Neural cell (in vitro differentiated cells): ENCODE results near the gene RHBDF2. TPM values are rescaled to one million over a fixed set of nuclear protein-coding genes. Genes with fewer than 3 reads are reported as not detected.

ENCODE experiments used
- H2AFZ ChIP-seq: fragments of 200-600, 300-800 bp; sonication (generic), shearing (Covaris generic); 2 replicates; pipeline ENCODE4 v1.6.0; 2014; ENCODE audit warnings: low read depth, mild to moderate bottlenecking, antibody characterized with exemption, low read length, moderate library complexity
- H3F3A ChIP-seq: fragments of 200-600 bp; shearing (Covaris generic); 2 replicates; pipeline ENCODE4 v1.6.1; 2016; ENCODE audit warnings: mild to moderate bottlenecking, moderate library complexity, mixed read lengths, antibody characterized with exemption, low read length; ENCODE audit not compliant: insufficient read depth, poor library complexity, severe bottlenecking
- H3K27ac ChIP-seq: fragments of 200-600, 300-800 bp; sonication (generic), shearing (Covaris generic); 2 replicates; pipeline ENCODE4 v1.5.1; 2014; ENCODE audit warnings: mild to moderate bottlenecking, low read length, moderate library complexity
- H3K27me3 ChIP-seq: fragments of 300-800, 200-600 bp; sonication (generic), shearing (Covaris generic); 2 replicates; pipeline ENCODE4 v1.6.0; 2014; ENCODE audit warnings: mild to moderate bottlenecking, low read depth, low read length, moderate library complexity; ENCODE audit not compliant: insufficient read depth
- H3K36me3 ChIP-seq: fragments of 300-800, 200-600 bp; sonication (generic), shearing (Covaris generic); 2 replicates; pipeline ENCODE4 v1.5.1; 2014; ENCODE audit warnings: mild to moderate bottlenecking, antibody characterized with exemption, low read length, moderate library complexity; ENCODE audit not compliant: insufficient read depth
- H3K4me2 ChIP-seq: fragments of 300-800, 200-600 bp; sonication (generic), shearing (Covaris generic); 2 replicates; pipeline ENCODE4 v1.6.0; 2014; ENCODE audit warnings: mild to moderate bottlenecking, low read length
- H3K4me3 ChIP-seq: fragments of 300-800, 200-600 bp; sonication (generic), shearing (Covaris generic); 2 replicates; pipeline ENCODE4 v1.5.1; 2014; ENCODE audit warnings: mild to moderate bottlenecking, low read length, moderate library complexity
- H3K79me2 ChIP-seq: fragments of 200-600 bp; shearing (Covaris generic); replicated peaks from 2 replicates; pipeline ENCODE4 v1.6.0; 2014; ENCODE audit warnings: mild to moderate bottlenecking, low read length, moderate library complexity; ENCODE audit not compliant: insufficient read depth
- H3K9ac ChIP-seq: fragments of 300-800, 200-600 bp; sonication (generic), shearing (Covaris generic); 2 replicates; pipeline ENCODE4 v1.6.1; 2016; ENCODE audit warnings: mild to moderate bottlenecking, low read length, mixed read lengths
- H3K9me2 ChIP-seq: fragments of 200-600 bp; shearing (Covaris generic); 2 replicates; pipeline ENCODE4 v1.6.1; 2016; ENCODE audit warnings: mild to moderate bottlenecking, low read length, mixed read lengths; ENCODE audit not compliant: insufficient read depth
- H3K9me3 ChIP-seq: fragments of 200-600, 300-800 bp; sonication (generic), shearing (Covaris generic); 2 replicates; pipeline ENCODE4 v1.6.1; 2016; ENCODE audit warnings: mild to moderate bottlenecking, mixed run types, low read length, moderate library complexity, mixed read lengths
- H4K20me1 ChIP-seq: fragments of 200-600 bp; shearing (Covaris generic); 2 replicates; pipeline ENCODE4 v1.6.1; 2016; ENCODE audit warnings: mild to moderate bottlenecking, mixed run types; ENCODE audit not compliant: insufficient read depth
- CTCF ChIP-seq: fragments of 450-650 bp; IDR thresholded peaks from 2 replicates; pipeline ENCODE4 v1.5.1; 2014; ENCODE audit warnings: antibody characterized with exemption, mild to moderate bottlenecking, moderate library complexity; ENCODE audit not compliant: poor library complexity, severe bottlenecking
- EP300 ChIP-seq: fragments of 450-650 bp; conservative IDR thresholded peaks from 2 replicates; pipeline ENCODE4 v1.6.1; 2014; ENCODE audit warnings: antibody characterized with exemption, mild to moderate bottlenecking, moderate library complexity; ENCODE audit not compliant: poor library complexity, severe bottlenecking
- EZH2 ChIP-seq: fragments of 200-600, 300-800 bp; shearing (Covaris generic), sonication (generic); IDR thresholded peaks from 2 replicates; pipeline ENCODE4 v1.6.1; 2014; ENCODE audit warnings: antibody characterized with exemption, low read length, borderline replicate concordance, mild to moderate bottlenecking; ENCODE audit not compliant: insufficient read depth, poor library complexity, severe bottlenecking
- MXI1 ChIP-seq: fragments of 450-650 bp; conservative IDR thresholded peaks from 2 replicates; pipeline ENCODE4 v1.6.1; 2014; ENCODE audit warnings: antibody characterized with exemption, mild to moderate bottlenecking; ENCODE audit not compliant: poor library complexity, severe bottlenecking
- POLR2AphosphoS5 ChIP-seq: IDR thresholded peaks from 2 replicates; pipeline ENCODE4 v1.6.1; 2012
- RAD21 ChIP-seq: fragments of 450-650 bp; conservative IDR thresholded peaks from 2 replicates; pipeline ENCODE4 v1.6.1; 2014; ENCODE audit warnings: antibody characterized with exemption, mild to moderate bottlenecking, moderate library complexity
- REST ChIP-seq: IDR thresholded peaks from 2 replicates; pipeline ENCODE4 v1.6.1; 2012; ENCODE audit warnings: borderline replicate concordance
- SMC3 ChIP-seq: fragments of 450-650 bp; conservative IDR thresholded peaks from 2 replicates; pipeline ENCODE4 v1.6.1; 2014; ENCODE audit warnings: antibody characterized with exemption, mild to moderate bottlenecking, moderate library complexity; ENCODE audit not compliant: poor library complexity
- TAF1 ChIP-seq: IDR thresholded peaks from 2 replicates; pipeline ENCODE4 v1.6.1; 2012; ENCODE audit warnings: low read depth
- polyA plus RNA-seq: library from polyadenylated mRNA; depleted of rRNA; stranded (reverse); fragments of >200 nt; gene quantifications from 2 replicates; pipeline ENCODE4 v1.2.3, GENCODE V29; 2014

Gene RHBDF2
- polyA plus RNA-seq, 1 donor from 2014 or later = not detected

- Histone ChIP-seq H3K36me3 (no peaks in the 10 kb centered on the region), H3K27ac (peak overlapping the region; percentile 96), H3K9ac (peak overlapping the region; percentile 75), H3K9me3 (no peaks in the 10 kb centered on the region), H3K27me3 (peaks cover 13% of the 10 kb centered on the region), H3K4me3 (peak overlapping the region; percentile 52), H3K79me2 (no peaks in the 10 kb centered on the region), H3F3A (no peaks in the 10 kb centered on the region), H2AFZ (peak overlapping the region; percentile 72), H3K4me2 (peak overlapping the region; percentile 64), H4K20me1 (no peaks in the 10 kb centered on the region), H3K9me2 (no peaks in the 10 kb centered on the region)
- TF ChIP-seq CTCF (no peak), EZH2 (no peak), REST (no peak), SMC3 (no peak), TAF1 (no peak), EP300 (no peak), MXI1 (no peak), POLR2AphosphoS5 (no peak), RAD21 (no peak)
Measured at GRCh38 chr17:76543482-76543825, 42.2 kb upstream of the RHBDF2 start.

- H3K36me3 ChIP-seq = no peaks in the 10 kb centered on the region
- H3F3A ChIP-seq = no peaks in the 10 kb centered on the region
- H3K27ac ChIP-seq = peak overlapping the region; percentile 96
- peak overlapping the region; percentile 52 for H3K4me2 ChIP-seq
- H3K9ac ChIP-seq = peak overlapping the region; percentile 75
- no peak overlapping the region for H2AFZ ChIP-seq
- H3K27me3 ChIP-seq = peaks cover 17% of the 10 kb centered on the region
- no peaks in the 10 kb centered on the region for H4K20me1 ChIP-seq
- H3K9me3 ChIP-seq = no peaks in the 10 kb centered on the region
- H3K4me3 ChIP-seq = peak overlapping the region; percentile 52
- H3K9me2 ChIP-seq = no peaks in the 10 kb centered on the region
- no peak for TF ChIP-seq MXI1
- TF ChIP-seq REST = no peak
- no peak for TF ChIP-seq SMC3
- TF ChIP-seq RAD21 = no peak
- no peaks in the 10 kb centered on the region for H3K79me2 ChIP-seq
Measured at GRCh38 chr17:76542984-76543383, 41.8 kb upstream of the RHBDF2 start.
